GM12878 (cell line): Measurements from ENCODE around the gene GNAZ. TPM values are rescaled to one million over a fixed set of nuclear protein-coding genes. Genes with fewer than 3 reads are reported as not detected.
A peak's percentile ranks its signal among the peaks of the same experiment; 100 is the strongest.

Experiments used
- ATAC-seq: fragments of 200-7000 bp; cut with Tn5 transposase; 3 replicates; pipeline ENCODE4 v1.9.1; 2020; ENCODE audit warnings: mild to moderate bottlenecking, moderate library complexity
- BruUV-seq: library from RNA; stranded (reverse); fragments of 400-500 nt; replicated peaks from 2 replicates; lab custom pipeline; 2021; lab: Mats Ljungman, UMichigan
- CTCF ChIA-PET: fragments of 300-600 bp; sonication (Branson Sonifier 250); formaldehyde crosslinking; extraction: SDS; loops from one replicate; lab custom pipeline; 2021; ENCODE audit warnings: inconsistent platforms; lab: Yijun Ruan, JAX
- POLR2A ChIA-PET: fragments of 350-600 bp; formaldehyde crosslinking; extraction: SDS; loops from one replicate; lab custom pipeline; 2021; ENCODE audit warnings: inconsistent platforms; lab: Charles Lee
- RAD21 ChIA-PET: fragments of 300-600 bp; sonication (Branson Sonifier 250); formaldehyde crosslinking; loops from one replicate; lab custom pipeline; 2023; ENCODE audit warnings: antibody characterized with exemption; ENCODE audit not compliant: unreplicated experiment; lab: Charles Lee
- SMC1A ChIA-PET: fragments of 300-600 bp; sonication (Branson Sonifier 250); formaldehyde crosslinking; loops from one replicate; lab custom pipeline; 2023; ENCODE audit not compliant: unreplicated experiment, uncharacterized antibody; lab: Charles Lee
- DNase-seq: peaks from one replicate; pipeline ENCODE4 v3.0.0-alpha.2; 2011; ENCODE audit warnings: low read depth, low spot score
- FAIRE-seq: peaks from 3 replicates; lab custom pipeline; 2011; peaks lifted over from hg19 to GRCh38; lab: Jason Lieb, UNC
- H2AFZ ChIP-seq: 2 replicates; pipeline ENCODE4 v1.6.0; 2011; ENCODE audit warnings: low read depth, low read length, control low read depth; ENCODE audit not compliant: control insufficient read depth
- H3K27ac ChIP-seq: 2 replicates; pipeline ENCODE4 v1.5.1; 2011; ENCODE audit warnings: control low read depth; ENCODE audit not compliant: control insufficient read depth, insufficient read depth
- H3K27me3 ChIP-seq, 2 experiments: replicated peaks in 1 of 2; 2 replicates each; pipeline versions ENCODE4 v1.6.0 to v1.6.1; 2011; ENCODE audit warnings: low read length in 1 of 2; ENCODE audit not compliant: control insufficient read depth in 2 of 2, insufficient read depth in 2 of 2
- H3K36me3 ChIP-seq, 2 experiments: 2 replicates each; pipeline ENCODE4 v1.5.1; 2011; ENCODE audit warnings: low read length in 1 of 2; ENCODE audit not compliant: control insufficient read depth in 2 of 2, insufficient read depth in 2 of 2
- H3K4me1 ChIP-seq: 2 replicates; pipeline ENCODE4 v1.6.1; 2011; ENCODE audit warnings: mild to moderate bottlenecking, low read length, moderate library complexity, mixed read lengths; ENCODE audit not compliant: control insufficient read depth, insufficient read depth
- H3K4me2 ChIP-seq: 2 replicates; pipeline ENCODE4 v1.6.0; 2011; ENCODE audit warnings: control low read depth; ENCODE audit not compliant: control insufficient read depth, insufficient read depth
- H3K4me3 ChIP-seq: fragments of 200-600 bp; sonication (generic); 2 replicates; pipeline ENCODE4 v1.5.1; 2016
- H3K79me2 ChIP-seq: 2 replicates; pipeline ENCODE4 v1.6.0; 2011; ENCODE audit warnings: low read length; ENCODE audit not compliant: control insufficient read depth, insufficient read depth
- H3K9ac ChIP-seq: 2 replicates; pipeline ENCODE4 v1.8.0; 2011; ENCODE audit warnings: low read length, control low read depth, mixed read lengths; ENCODE audit not compliant: control insufficient read depth, insufficient read depth
- H3K9me3 ChIP-seq: replicated peaks from 3 replicates; pipeline ENCODE4 v1.5.1; 2011; ENCODE audit warnings: mild to moderate bottlenecking, low read length; ENCODE audit not compliant: control insufficient read depth, insufficient read depth
- H4K20me1 ChIP-seq: 2 replicates; pipeline ENCODE4 v1.6.0; 2011; ENCODE audit not compliant: control insufficient read depth, insufficient read depth
- BCL11A ChIP-seq: IDR thresholded peaks from 2 replicates; pipeline ENCODE4 v1.6.1; 2011; ENCODE audit warnings: low read depth, low read length
- CBX3 ChIP-seq: fragments of 200-600 bp; sonication (generic); IDR thresholded peaks from 2 replicates; pipeline ENCODE4 v1.6.1; 2016; ENCODE audit warnings: low read depth, borderline replicate concordance
- CEBPZ ChIP-seq: fragments of 150-350 bp; IDR thresholded peaks from 2 replicates; pipeline ENCODE4 v1.6.1; 2016; ENCODE audit warnings: low read depth, low read length
- CREB1 ChIP-seq: IDR thresholded peaks from 2 replicates; pipeline ENCODE4 v1.6.1; 2012; ENCODE audit warnings: low read depth, mild to moderate bottlenecking, inconsistent platforms
- HDAC6 ChIP-seq: fragments of 200-600 bp; sonication (generic); IDR thresholded peaks from one replicate; pipeline ENCODE4 v1.8.0; 2017; ENCODE audit warnings: antibody characterized with exemption; ENCODE audit not compliant: unreplicated experiment
- IRF5 ChIP-seq: fragments of 450-650 bp; IDR thresholded peaks from 2 replicates; pipeline ENCODE4 v1.6.1; 2017; ENCODE audit warnings: borderline replicate concordance
- MEF2B ChIP-seq: fragments of 450-650 bp; IDR thresholded peaks from 2 replicates; pipeline ENCODE4 v1.6.1; 2018; ENCODE audit warnings: mild to moderate bottlenecking, moderate library complexity; ENCODE audit not compliant: partially characterized antibody, poor library complexity, severe bottlenecking
- MYC ChIP-seq: IDR thresholded peaks from 2 replicates; pipeline ENCODE4 v1.6.1; 2011; ENCODE audit warnings: mild to moderate bottlenecking, low read length, moderate library complexity, inconsistent platforms; ENCODE audit not compliant: insufficient read depth, insufficient replicate concordance, insufficient read length, severe bottlenecking
- STAT3 ChIP-seq: IDR thresholded peaks from 2 replicates; pipeline ENCODE4 v1.6.1; 2011; ENCODE audit warnings: low read depth, low read length, improper control_type of control experiment
- ZNF687 ChIP-seq: fragments of 450-650 bp; IDR thresholded peaks from 2 replicates; pipeline ENCODE4 v1.6.1; 2017; ENCODE audit warnings: mild to moderate bottlenecking, moderate library complexity
- WGBS: methylation state at CpG from one replicate; pipeline ENCODE4 v1.1.6; 2016; ENCODE audit warnings: low lambda C conversion rate; ENCODE audit not compliant: insufficient replicate concordance, insufficient coverage; ENCODE audit errors: missing lambda C conversion rate; 5-methylcytosine and 5-hydroxymethylcytosine counted together
- in situ Hi-C: fragments of 300-500 bp; cut with MboI; formaldehyde crosslinking; loops from 9 replicates; pipeline ENCODE4 v1.14.3; 2018; ENCODE audit warnings: mixed read lengths
- intact Hi-C: fragments of 100-400 bp; cut with micrococcal nuclease; formaldehyde crosslinking; loops from one replicate; pipeline ENCODE4 v1.14.2; 2022; ENCODE audit not compliant: unreplicated experiment
- polyA plus RNA-seq, 11 experiments: library from polyadenylated mRNA; depleted of rRNA in 4 of 11; unstranded in 6 of 11; stranded (reverse) in 5 of 11; fragments of >200 nt; fragmentation: Nextera tagmentation in 4 of 11; fragmentation: Illumina TruSeq in 1 of 11; extraction: Ambion mirVana in 4 of 11; extraction: Trizol in 1 of 11; gene quantifications; 1 replicate in 1 of 11; 2 replicates in 10 of 11; pipeline versions ENCODE4 v1.2.1 to v1.2.3, GENCODE V29; 2011 to 2016; ENCODE audit warnings: inconsistent platforms in 2 of 11, missing spikeins in 2 of 11, low read depth in 1 of 11
- total RNA-seq, 4 experiments: library from RNA; depleted of rRNA in 3 of 4; stranded (reverse); fragments of >200 nt in 3 of 4; fragmentation: Illumina TruSeq in 1 of 4; extraction: Trizol in 1 of 4; gene quantifications; 2 replicates each; pipeline versions ENCODE4 v1.2.1 to v1.2.3, GENCODE V29; 2013 to 2021

Gene GNAZ
- total and polyA plus RNA-seq, 10 of the 15 experiments (the other 5 are each of a cell fraction or from before 2014, with no cell fraction given) = 0.09 to 1.0 (median 0.44) TPM; not detected in 1

GRCh38 chr22:23053912-23054530 is 16.3 kb upstream of the GNAZ start (continued):
- TF ChIP-seq MEF2B (no peak), STAT3 (no peak), HDAC6 (no peak), CEBPZ (no peak)

- H4K20me1 ChIP-seq = no peaks in the 10 kb centered on the region
- RAD21 ChIA-PET = interaction anchor here (0.7 to 1.3 kb wide), 3 partner anchors 84 to 95 kb away, joined by 3 to 7 read pairs (median 6); no protein-coding TSS in a partner anchor
- peaks cover 1% of the 10 kb centered on the region; the same call in 2 of the 3 replicates for H3K9me3 ChIP-seq
- POLR2A ChIA-PET = no interaction called here
- H3K9ac ChIP-seq = no peak overlapping the region
- peak overlapping the region; percentile 35 for H2AFZ ChIP-seq
- no peaks in the 10 kb centered on the region for H3K27me3 ChIP-seq
- in situ Hi-C loops (no loop called here), intact Hi-C loops (no loop called here)
- H3K27ac ChIP-seq = peak overlapping the region; percentile 45; the same call in 1 of the 2 replicates
- no peaks in the 10 kb centered on the region for H3K36me3 ChIP-seq
- peak; percentile 55 for DNase-seq
- WGBS = 4% methylated on average over 5 of the region's 5 CpGs
- peak; percentile 91 for FAIRE-seq
- no TSS peak for BruUV-seq
- peak overlapping the region; percentile 74 for H3K4me2 ChIP-seq
- no peaks in the 10 kb centered on the region for H3K79me2 ChIP-seq
- H3K4me3 ChIP-seq = peak overlapping the region; percentile 32; the same call in 1 of the 2 replicates
- peak; percentile 97 for ATAC-seq
- SMC1A ChIA-PET = interaction anchor here (0.9 to 1.4 kb wide), 5 partner anchors 11 to 95 kb away, joined by 3 to 10 read pairs (median 5); partner anchors contain the start of gene GNAZ
- CTCF ChIA-PET = interaction anchor here (1.2 to 2.6 kb wide), 3 partner anchors 9 to 95 kb away, joined by 3 to 18 read pairs (median 4); no protein-coding TSS in a partner anchor
- peaks cover 13% of the 10 kb centered on the region for H3K4me1 ChIP-seq
- TF ChIP-seq HDAC6 (no peak), BCL11A (peak; percentile 35; the same call in 1 of the 2 replicates), IRF5 (no peak), CBX3 (no peak), MEF2B (peak; percentile 57), MYC (no peak), CREB1 (0 out of 2 replicates have a peak, but pooled peaks have one; percentile 26), ZNF687 (no peak)
Measured at GRCh38 chr22:23054531-23055257, 15.6 kb upstream of the GNAZ start.
